WTC11 (cell line): ENCODE data around the gene ITGA2B. TPM values are rescaled to one million over a fixed set of nuclear protein-coding genes. Genes with fewer than 3 reads are reported as not detected.

Experiments
- ATAC-seq: fragments of 200-7000 bp; cut with Tn5 transposase; 2 replicates; pipeline ENCODE4 v1.10.0; 2021; ENCODE audit warnings: mild to moderate bottlenecking, moderate library complexity
- CTCF ChIA-PET: fragments of 300-600 bp; sonication (Branson Sonifier 250); formaldehyde crosslinking; loops from one replicate; lab custom pipeline; 2021; ENCODE audit warnings: antibody characterized with exemption; lab: Charles Lee
- POLR2A ChIA-PET: fragments of 350-600 bp; sonication (Branson Sonifier 250); formaldehyde crosslinking; loops from one replicate; lab custom pipeline; 2021; ENCODE audit warnings: antibody characterized with exemption; lab: Charles Lee
- DNase-seq: peaks from one replicate; pipeline ENCODE4 v3.0.0; 2021; ENCODE audit warnings: low spot score
- H3K27ac Mint-ChIP-seq: 2 replicates; pipeline ENCODE4 v1.8.0; 2021; ENCODE audit warnings: mixed read lengths
- H3K27me3 Mint-ChIP-seq: 2 replicates; pipeline ENCODE4 v1.8.0; 2021; ENCODE audit warnings: low read depth, mild to moderate bottlenecking, moderate library complexity, mixed read lengths
- H3K36me3 Mint-ChIP-seq: 2 replicates; pipeline ENCODE4 v1.8.0; 2021; ENCODE audit warnings: mixed read lengths
- H3K4me1 Mint-ChIP-seq: 2 replicates; pipeline ENCODE4 v1.8.0; 2022; ENCODE audit warnings: mixed read lengths
- H3K4me3 Mint-ChIP-seq: 2 replicates; pipeline ENCODE4 v1.8.0; 2021; ENCODE audit warnings: mild to moderate bottlenecking, moderate library complexity, mixed read lengths
- H3K9me3 Mint-ChIP-seq: 2 replicates; pipeline ENCODE4 v1.8.0; 2021; ENCODE audit warnings: mixed read lengths
- CREB1 ChIP-seq: sonication (generic); formaldehyde crosslinking; IDR thresholded peaks from 2 replicates; pipeline ENCODE4 v1.8.0; 2023; ENCODE audit warnings: mild to moderate bottlenecking, missing genetic modification reagents
- ELF4 ChIP-seq: sonication (generic); formaldehyde crosslinking; IDR thresholded peaks from 2 replicates; pipeline ENCODE4 v1.8.1; 2022; ENCODE audit warnings: low read depth, mild to moderate bottlenecking, moderate library complexity, missing genetic modification reagents
- EMX1 ChIP-seq: fragments of 250-450 bp; sonication (Bioruptor Pico); IDR thresholded peaks from 2 replicates; pipeline ENCODE4 v1.8.0; 2021; ENCODE audit warnings: mild to moderate bottlenecking
- ETV6 ChIP-seq: sonication (generic); formaldehyde crosslinking; IDR thresholded peaks from 2 replicates; pipeline ENCODE4 v1.8.1; 2022; ENCODE audit warnings: mild to moderate bottlenecking, missing genetic modification reagents
- GTF2I ChIP-seq: fragments of 250-450 bp; sonication (Bioruptor Pico); conservative IDR thresholded peaks from 2 replicates; pipeline ENCODE4 v1.4.0; 2021; ENCODE audit warnings: mild to moderate bottlenecking
- HMGXB4 ChIP-seq: sonication (generic); formaldehyde crosslinking; IDR thresholded peaks from 2 replicates; pipeline ENCODE4 v1.8.1; 2023; ENCODE audit warnings: mild to moderate bottlenecking, moderate library complexity, missing genetic modification reagents
- IRF2 ChIP-seq: sonication (generic); formaldehyde crosslinking; IDR thresholded peaks from 2 replicates; pipeline ENCODE4 v1.8.0; 2022; ENCODE audit warnings: low read depth, missing genetic modification reagents, borderline replicate concordance
- KAT7 ChIP-seq: sonication (generic); formaldehyde crosslinking; IDR thresholded peaks from 2 replicates; pipeline ENCODE4 v1.8.1; 2023; ENCODE audit warnings: missing genetic modification reagents, mild to moderate bottlenecking, borderline replicate concordance
- NFATC4 ChIP-seq: fragments of 250-450 bp; sonication (Bioruptor Pico); IDR thresholded peaks from 2 replicates; pipeline ENCODE4 v1.9.0; 2021; ENCODE audit warnings: mild to moderate bottlenecking
- NR1H2 ChIP-seq: sonication (generic); formaldehyde crosslinking; IDR thresholded peaks from 2 replicates; pipeline ENCODE4 v1.9.0; 2021; ENCODE audit warnings: mild to moderate bottlenecking, moderate library complexity, missing genetic modification reagents
- NR3C1 ChIP-seq: sonication (generic); formaldehyde crosslinking; conservative IDR thresholded peaks from 2 replicates; pipeline ENCODE4 v1.8.1; 2023; ENCODE audit warnings: low read depth, mild to moderate bottlenecking, missing genetic modification reagents
- SMAD3 ChIP-seq: sonication (generic); formaldehyde crosslinking; IDR thresholded peaks from 2 replicates; pipeline ENCODE4 v1.8.0; 2022; ENCODE audit warnings: missing genetic modification reagents, mild to moderate bottlenecking, borderline replicate concordance
- SP1 ChIP-seq: sonication (generic); formaldehyde crosslinking; conservative IDR thresholded peaks from 2 replicates; pipeline ENCODE4 v1.8.1; 2022; ENCODE audit warnings: missing genetic modification reagents
- TP53 ChIP-seq: sonication (generic); formaldehyde crosslinking; IDR thresholded peaks from 2 replicates; pipeline ENCODE4 v1.8.1; 2023; ENCODE audit warnings: mild to moderate bottlenecking, missing genetic modification reagents
- ZNF121 ChIP-seq: sonication (generic); formaldehyde crosslinking; IDR thresholded peaks from 2 replicates; pipeline ENCODE4 v1.8.0; 2023; ENCODE audit warnings: missing genetic modification reagents
- ZNF138 ChIP-seq: sonication (generic); formaldehyde crosslinking; conservative IDR thresholded peaks from 2 replicates; pipeline ENCODE4 v1.8.1; 2022; ENCODE audit warnings: mild to moderate bottlenecking, moderate library complexity, missing genetic modification reagents
- ZNF423 ChIP-seq: fragments of 250-450 bp; sonication (Bioruptor Pico); IDR thresholded peaks from 2 replicates; pipeline ENCODE4 v2.1.2; 2022; ENCODE audit warnings: mild to moderate bottlenecking, moderate library complexity
- ZNF425 ChIP-seq: fragments of 250-450 bp; sonication (Bioruptor Pico); conservative IDR thresholded peaks from 2 replicates; pipeline ENCODE4 v1.9.0; 2021; ENCODE audit warnings: mild to moderate bottlenecking
- total RNA-seq: library from RNA; stranded (reverse); gene quantifications from 3 replicates; pipeline ENCODE4 v1.2.3, GENCODE V29; 2021
- TF ChIP-seq, protein P1 (sequence below): fragments of 200-600 bp; IDR thresholded peaks from 2 replicates; pipeline ENCODE4 v1.8.0; 2022; ENCODE audit warnings: antibody characterized with exemption
- TF ChIP-seq, protein P2 (sequence below): sonication (generic); formaldehyde crosslinking; IDR thresholded peaks from 2 replicates; pipeline ENCODE4 v1.8.0; 2022; ENCODE audit warnings: mild to moderate bottlenecking, missing genetic modification reagents
- TF ChIP-seq, protein P3 (sequence below): sonication (generic); formaldehyde crosslinking; IDR thresholded peaks from 2 replicates; pipeline ENCODE4 v1.8.0; 2022; ENCODE audit warnings: mild to moderate bottlenecking, missing genetic modification reagents
- TF ChIP-seq, protein P4 (sequence below): sonication (generic); formaldehyde crosslinking; IDR thresholded peaks from 2 replicates; pipeline ENCODE4 v1.8.1; 2023; ENCODE audit warnings: mild to moderate bottlenecking, missing genetic modification reagents
- TF ChIP-seq, protein P5 (sequence below): fragments of 250-450 bp; sonication (Bioruptor Pico); IDR thresholded peaks from 2 replicates; pipeline ENCODE4 v1.9.0; 2021; ENCODE audit warnings: moderate library complexity, mild to moderate bottlenecking, inconsistent platforms, borderline replicate concordance

Gene ITGA2B
- total RNA-seq, 1 experiment from 2014 or later: 21.5 TPM

DNA sequence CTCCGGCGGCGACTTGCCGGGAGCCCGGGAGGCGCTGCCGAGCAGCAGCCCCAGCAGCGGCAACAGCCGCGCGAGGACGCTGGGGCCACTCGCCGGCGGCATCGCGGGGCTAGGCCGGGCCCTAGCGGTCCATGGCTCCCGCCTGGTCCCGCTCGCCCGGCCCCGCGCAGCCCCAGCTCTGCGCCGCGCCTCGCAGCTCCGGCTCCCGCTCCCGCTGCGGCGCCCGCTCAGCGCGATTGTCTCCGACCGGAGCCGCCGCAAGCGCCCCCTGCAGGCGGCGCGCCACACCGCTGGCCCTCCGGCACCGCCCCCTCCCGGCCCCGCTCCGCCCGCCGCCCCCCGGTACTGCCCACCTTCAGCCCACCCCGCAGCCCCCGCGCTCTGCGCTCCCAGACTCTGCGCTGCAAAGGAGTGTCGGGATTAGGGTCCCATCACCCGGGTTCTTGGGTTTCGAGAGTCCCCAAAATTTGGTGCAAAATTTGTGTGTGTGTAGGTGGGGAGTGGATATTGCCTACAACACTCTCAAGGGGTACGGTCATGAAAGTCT is 25.8 kb downstream of the ITGA2B start, which contains the start of gene FAM171A2:
Gene FAM171A2, minus strand, starts transcription at position 241 of the 547 bp plus-strand sequence. Its CDS starts 139 bp downstream, at position 102.
- DNase-seq (peak; percentile 79), ATAC-seq (peak; percentile 76)
- ChIA-PET POLR2A (interaction anchor here (0.7 to 1.9 kb wide), 3 partner anchors 9 to 1462 kb away, joined by 6 to 7 read pairs (median 6); no protein-coding TSS in a partner anchor), CTCF (interaction anchor here (0.5 to 9.4 kb wide), 44 partner anchors 9 to 454 kb away, joined by 3 to 128 read pairs (median 5); partner anchors contain the start of genes ASB16, FZD2, GPATCH8 and GRN)
- peaks cover 42% of the 10 kb centered on the region for H3K27me3 Mint-ChIP-seq
- no peaks in the 10 kb centered on the region for H3K36me3 Mint-ChIP-seq
- H3K9me3 Mint-ChIP-seq: no peaks in the 10 kb centered on the region
- no peak within 1 kb of the TSS for H3K27ac Mint-ChIP-seq
- peaks cover 22% of the 10 kb centered on the region for H3K4me1 Mint-ChIP-seq
- peak within 1 kb of the TSS; percentile 74 for H3K4me3 Mint-ChIP-seq
- TF ChIP-seq KAT7 (CRISPR knock-in tag): 0 out of 2 replicates have a peak, but pooled peaks have one; percentile 38
- TF ChIP-seq NR3C1 (CRISPR knock-in tag): no peak
- no peak for TF ChIP-seq ZNF423 (CRISPR knock-in tag)
- TF ChIP-seq, protein P1, sequence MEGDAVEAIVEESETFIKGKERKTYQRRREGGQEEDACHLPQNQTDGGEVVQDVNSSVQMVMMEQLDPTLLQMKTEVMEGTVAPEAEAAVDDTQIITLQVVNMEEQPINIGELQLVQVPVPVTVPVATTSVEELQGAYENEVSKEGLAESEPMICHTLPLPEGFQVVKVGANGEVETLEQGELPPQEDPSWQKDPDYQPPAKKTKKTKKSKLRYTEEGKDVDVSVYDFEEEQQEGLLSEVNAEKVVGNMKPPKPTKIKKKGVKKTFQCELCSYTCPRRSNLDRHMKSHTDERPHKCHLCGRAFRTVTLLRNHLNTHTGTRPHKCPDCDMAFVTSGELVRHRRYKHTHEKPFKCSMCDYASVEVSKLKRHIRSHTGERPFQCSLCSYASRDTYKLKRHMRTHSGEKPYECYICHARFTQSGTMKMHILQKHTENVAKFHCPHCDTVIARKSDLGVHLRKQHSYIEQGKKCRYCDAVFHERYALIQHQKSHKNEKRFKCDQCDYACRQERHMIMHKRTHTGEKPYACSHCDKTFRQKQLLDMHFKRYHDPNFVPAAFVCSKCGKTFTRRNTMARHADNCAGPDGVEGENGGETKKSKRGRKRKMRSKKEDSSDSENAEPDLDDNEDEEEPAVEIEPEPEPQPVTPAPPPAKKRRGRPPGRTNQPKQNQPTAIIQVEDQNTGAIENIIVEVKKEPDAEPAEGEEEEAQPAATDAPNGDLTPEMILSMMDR: peak; percentile 79
- TF ChIP-seq SP1 (CRISPR knock-in tag): peak; percentile 62; the same call in 1 of the 2 replicates

- DNase-seq (no peak), ATAC-seq (peak; percentile 6)
- peak overlapping the region; percentile 71 for H3K4me3 Mint-ChIP-seq
- H3K27me3 Mint-ChIP-seq: peaks cover 39% of the 10 kb centered on the region
- TF ChIP-seq, protein P2, sequence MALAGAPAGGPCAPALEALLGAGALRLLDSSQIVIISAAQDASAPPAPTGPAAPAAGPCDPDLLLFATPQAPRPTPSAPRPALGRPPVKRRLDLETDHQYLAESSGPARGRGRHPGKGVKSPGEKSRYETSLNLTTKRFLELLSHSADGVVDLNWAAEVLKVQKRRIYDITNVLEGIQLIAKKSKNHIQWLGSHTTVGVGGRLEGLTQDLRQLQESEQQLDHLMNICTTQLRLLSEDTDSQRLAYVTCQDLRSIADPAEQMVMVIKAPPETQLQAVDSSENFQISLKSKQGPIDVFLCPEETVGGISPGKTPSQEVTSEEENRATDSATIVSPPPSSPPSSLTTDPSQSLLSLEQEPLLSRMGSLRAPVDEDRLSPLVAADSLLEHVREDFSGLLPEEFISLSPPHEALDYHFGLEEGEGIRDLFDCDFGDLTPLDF: no peak
- TF ChIP-seq, protein P3, sequence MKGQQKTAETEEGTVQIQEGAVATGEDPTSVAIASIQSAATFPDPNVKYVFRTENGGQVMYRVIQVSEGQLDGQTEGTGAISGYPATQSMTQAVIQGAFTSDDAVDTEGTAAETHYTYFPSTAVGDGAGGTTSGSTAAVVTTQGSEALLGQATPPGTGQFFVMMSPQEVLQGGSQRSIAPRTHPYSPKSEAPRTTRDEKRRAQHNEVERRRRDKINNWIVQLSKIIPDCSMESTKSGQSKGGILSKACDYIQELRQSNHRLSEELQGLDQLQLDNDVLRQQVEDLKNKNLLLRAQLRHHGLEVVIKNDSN (CRISPR knock-in tag): no peak
- TF ChIP-seq IRF2 (no peak), KAT7 (CRISPR knock-in tag) (no peak), SP1 (CRISPR knock-in tag) (no peak), SMAD3 (CRISPR knock-in tag) (no peak), NR1H2 (CRISPR knock-in tag) (no peak), EMX1 (CRISPR knock-in tag) (no peak), ELF4 (CRISPR knock-in tag) (no peak), ZNF138 (CRISPR knock-in tag) (no peak), ETV6 (CRISPR knock-in tag) (no peak), CREB1 (CRISPR knock-in tag) (no peak), NFATC4 (no peak), TP53 (CRISPR knock-in tag) (no peak), ZNF121 (no peak), GTF2I (CRISPR knock-in tag) (no peak), HMGXB4 (CRISPR knock-in tag) (no peak), ZNF425 (no peak)
- TF ChIP-seq, protein P4, sequence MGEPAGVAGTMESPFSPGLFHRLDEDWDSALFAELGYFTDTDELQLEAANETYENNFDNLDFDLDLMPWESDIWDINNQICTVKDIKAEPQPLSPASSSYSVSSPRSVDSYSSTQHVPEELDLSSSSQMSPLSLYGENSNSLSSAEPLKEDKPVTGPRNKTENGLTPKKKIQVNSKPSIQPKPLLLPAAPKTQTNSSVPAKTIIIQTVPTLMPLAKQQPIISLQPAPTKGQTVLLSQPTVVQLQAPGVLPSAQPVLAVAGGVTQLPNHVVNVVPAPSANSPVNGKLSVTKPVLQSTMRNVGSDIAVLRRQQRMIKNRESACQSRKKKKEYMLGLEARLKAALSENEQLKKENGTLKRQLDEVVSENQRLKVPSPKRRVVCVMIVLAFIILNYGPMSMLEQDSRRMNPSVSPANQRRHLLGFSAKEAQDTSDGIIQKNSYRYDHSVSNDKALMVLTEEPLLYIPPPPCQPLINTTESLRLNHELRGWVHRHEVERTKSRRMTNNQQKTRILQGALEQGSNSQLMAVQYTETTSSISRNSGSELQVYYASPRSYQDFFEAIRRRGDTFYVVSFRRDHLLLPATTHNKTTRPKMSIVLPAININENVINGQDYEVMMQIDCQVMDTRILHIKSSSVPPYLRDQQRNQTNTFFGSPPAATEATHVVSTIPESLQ: no peak
- TF ChIP-seq, protein P5, sequence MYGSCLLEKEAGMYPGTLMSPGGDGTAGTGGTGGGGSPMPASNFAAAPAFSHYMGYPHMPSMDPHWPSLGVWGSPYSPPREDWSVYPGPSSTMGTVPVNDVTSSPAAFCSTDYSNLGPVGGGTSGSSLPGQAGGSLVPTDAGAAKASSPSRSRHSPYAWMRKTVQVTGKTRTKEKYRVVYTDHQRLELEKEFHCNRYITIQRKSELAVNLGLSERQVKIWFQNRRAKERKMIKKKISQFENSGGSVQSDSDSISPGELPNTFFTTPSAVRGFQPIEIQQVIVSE (CRISPR knock-in tag): no peak
- ChIA-PET CTCF (interaction anchor here (0.5 to 9.4 kb wide), 47 partner anchors 9 to 805 kb away, joined by 3 to 128 read pairs (median 5); partner anchors contain the start of genes ASB16, FZD2, GPATCH8 and GRN), POLR2A (interaction anchor here (0.6 to 1.9 kb wide), 3 partner anchors 9 to 21 kb away, joined by 6 read pairs; no protein-coding TSS in a partner anchor)
- H3K36me3 Mint-ChIP-seq: no peaks in the 10 kb centered on the region
- H3K4me1 Mint-ChIP-seq: peaks cover 22% of the 10 kb centered on the region
- no peak overlapping the region for H3K27ac Mint-ChIP-seq
- H3K9me3 Mint-ChIP-seq: no peaks in the 10 kb centered on the region
Observed at GRCh38 chr17:44362949-44363612, 26.4 kb downstream of the ITGA2B start.
